MM.1S (cell line): ENCODE results near the gene TNPO3.

Experiments used
- DNase-seq: peaks from one replicate; pipeline ENCODE4 v3.0.0-alpha.2; 2015
- H2AFZ ChIP-seq: fragments of 300-600 bp; sonication (generic); 2 replicates; pipeline ENCODE4 v1.6.0; 2016; ENCODE audit warnings: antibody characterized with exemption, low read length
- H3F3A ChIP-seq: fragments of 300-600 bp; sonication (generic); 2 replicates; pipeline ENCODE4 v1.6.1; 2016; ENCODE audit warnings: mild to moderate bottlenecking, antibody characterized with exemption, low read length, moderate library complexity, mixed read lengths; ENCODE audit not compliant: insufficient read depth
- H3K27ac ChIP-seq: fragments of 300-600 bp; sonication (generic); 2 replicates; pipeline ENCODE4 v1.5.1; 2016; ENCODE audit warnings: mild to moderate bottlenecking, low read length
- H3K27me3 ChIP-seq: fragments of 300-600 bp; sonication (generic); replicated peaks from 2 replicates; pipeline ENCODE4 v1.6.0; 2016; ENCODE audit warnings: low read length; ENCODE audit not compliant: insufficient read depth
- H3K36me3 ChIP-seq: fragments of 300-600 bp; sonication (generic); replicated peaks from 2 replicates; pipeline ENCODE4 v1.6.1; 2016; ENCODE audit warnings: mild to moderate bottlenecking, low read length, mixed read lengths; ENCODE audit not compliant: insufficient read depth
- H3K4me1 ChIP-seq: fragments of 300-600 bp; sonication (generic); 2 replicates; pipeline ENCODE4 v1.6.1; 2016; ENCODE audit warnings: low read length, mixed read lengths
- H3K4me2 ChIP-seq: fragments of 300-600 bp; sonication (generic); 2 replicates; pipeline ENCODE4 v1.6.0; 2016; ENCODE audit warnings: low read depth, low read length
- H3K4me3 ChIP-seq: fragments of 300-600 bp; sonication (generic); 2 replicates; pipeline ENCODE4 v1.5.1; 2016; ENCODE audit warnings: low read length, mixed read lengths
- H3K79me2 ChIP-seq: fragments of 300-600 bp; sonication (generic); 2 replicates; pipeline ENCODE4 v1.6.1; 2016; ENCODE audit warnings: mixed run types, low read length, mixed read lengths
- H3K9ac ChIP-seq: fragments of 300-600 bp; sonication (generic); 2 replicates; pipeline ENCODE4 v1.6.1; 2016; ENCODE audit warnings: low read length, mixed read lengths
- H3K9me2 ChIP-seq: fragments of 300-600 bp; sonication (generic); replicated peaks from 2 replicates; pipeline ENCODE4 v1.6.1; 2016; ENCODE audit warnings: mild to moderate bottlenecking, low read length, mixed read lengths; ENCODE audit not compliant: insufficient read depth
- H3K9me3 ChIP-seq: fragments of 300-600 bp; sonication (generic); replicated peaks from 2 replicates; pipeline ENCODE4 v1.6.1; 2016; ENCODE audit warnings: mild to moderate bottlenecking, low read length, mixed read lengths; ENCODE audit not compliant: insufficient read depth
- H4K20me1 ChIP-seq: fragments of 300-600 bp; sonication (generic); 2 replicates; pipeline ENCODE4 v1.6.1; 2016; ENCODE audit warnings: mild to moderate bottlenecking, low read length, moderate library complexity, mixed read lengths; ENCODE audit not compliant: insufficient read depth
- CTCF ChIP-seq: fragments of 300-600 bp; sonication (generic); IDR thresholded peaks from 2 replicates; pipeline ENCODE4 v1.5.1; 2016; ENCODE audit warnings: antibody characterized with exemption, low read length, mixed read lengths
- EZH2 ChIP-seq: fragments of 300-600 bp; sonication (generic); optimal IDR thresholded peaks from 2 replicates; pipeline ENCODE3; 2017; ENCODE audit warnings: low read depth, mild to moderate bottlenecking, antibody characterized with exemption, low read length, mixed read lengths
- EZH2phosphoT487 ChIP-seq: fragments of 300-600 bp; sonication (generic); IDR thresholded peaks from 2 replicates; pipeline ENCODE4 v1.6.1; 2018; ENCODE audit warnings: antibody characterized with exemption, low read length

TNPO3 gene

GRCh38 chr7:129007572-129007971 is 47.3 kb downstream of the TNPO3 start:
- Histone ChIP-seq H3K4me3 (no peak overlapping the region), H3K9ac (no peak overlapping the region), H3K4me1 (peaks cover 35% of the 10 kb centered on the region), H3K27ac (no peak overlapping the region), H3K9me2 (no peaks in the 10 kb centered on the region), H4K20me1 (no peaks in the 10 kb centered on the region), H3K27me3 (no peaks in the 10 kb centered on the region), H2AFZ (no peak overlapping the region), H3K36me3 (peaks cover 3% of the 10 kb centered on the region; the same call in 1 of the 2 replicates), H3K79me2 (peaks cover 76% of the 10 kb centered on the region), H3K9me3 (no peaks in the 10 kb centered on the region), H3K4me2 (no peak overlapping the region), H3F3A (peaks cover 10% of the 10 kb centered on the region; the same call in 1 of the 2 replicates)
- TF ChIP-seq CTCF, result no peak
- TF ChIP-seq EZH2phosphoT487, result no peak
- no peak for TF ChIP-seq EZH2
- DNase-seq, result no peak

- DNase-seq, result no peak
- Histone ChIP-seq H2AFZ (no peak overlapping the region), H3K4me3 (no peak overlapping the region), H3F3A (peaks cover 10% of the 10 kb centered on the region; the same call in 1 of the 2 replicates), H4K20me1 (no peaks in the 10 kb centered on the region; the same call in 1 of the 2 replicates), H3K79me2 (peaks cover 74% of the 10 kb centered on the region), H3K27ac (no peak overlapping the region; the same call in 1 of the 2 replicates), H3K9me3 (no peaks in the 10 kb centered on the region), H3K9ac (no peak overlapping the region), H3K4me1 (peaks cover 35% of the 10 kb centered on the region), H3K4me2 (peak overlapping the region; percentile 4; the same call in 1 of the 2 replicates), H3K9me2 (no peaks in the 10 kb centered on the region), H3K36me3 (peaks cover 4% of the 10 kb centered on the region; the same call in 1 of the 2 replicates), H3K27me3 (no peaks in the 10 kb centered on the region)
- TF ChIP-seq CTCF (no peak), EZH2phosphoT487 (no peak), EZH2 (no peak)
Measured at GRCh38 chr7:129006636-129007414, 48.1 kb downstream of the TNPO3 start.

- no peak overlapping the region for H3K4me3 ChIP-seq
- H3K9me3 ChIP-seq, result no peaks in the 10 kb centered on the region
- H4K20me1 ChIP-seq, result no peaks in the 10 kb centered on the region; the same call in 1 of the 2 replicates
- H3K79me2 ChIP-seq, result peaks cover 70% of the 10 kb centered on the region
- peaks cover 17% of the 10 kb centered on the region for H3K36me3 ChIP-seq
- no peak for TF ChIP-seq EZH2phosphoT487
- no peak for TF ChIP-seq EZH2
- TF ChIP-seq CTCF, result no peak
- H3F3A ChIP-seq, result peaks cover 7% of the 10 kb centered on the region; the same call in 1 of the 2 replicates
- H3K27me3 ChIP-seq, result no peaks in the 10 kb centered on the region
- no peak overlapping the region for H3K9ac ChIP-seq
- H3K4me1 ChIP-seq, result peaks cover 31% of the 10 kb centered on the region
- H2AFZ ChIP-seq, result no peak overlapping the region
- no peak overlapping the region for H3K4me2 ChIP-seq
- no peak for DNase-seq
- no peaks in the 10 kb centered on the region for H3K9me2 ChIP-seq
- H3K27ac ChIP-seq, result no peak overlapping the region
Measured at GRCh38 chr7:129005186-129005585, 49.7 kb downstream of the TNPO3 start.
